ENCODE results near the gene TTC12. TPM values are rescaled to one million over a fixed set of nuclear protein-coding genes. Genes with fewer than 3 reads are reported as not detected.

Gene TTC12
- total and polyA plus RNA-seq, 3 donors from 2014 or later = 42.1 to 123 (median 81.3) TPM

DNA sequence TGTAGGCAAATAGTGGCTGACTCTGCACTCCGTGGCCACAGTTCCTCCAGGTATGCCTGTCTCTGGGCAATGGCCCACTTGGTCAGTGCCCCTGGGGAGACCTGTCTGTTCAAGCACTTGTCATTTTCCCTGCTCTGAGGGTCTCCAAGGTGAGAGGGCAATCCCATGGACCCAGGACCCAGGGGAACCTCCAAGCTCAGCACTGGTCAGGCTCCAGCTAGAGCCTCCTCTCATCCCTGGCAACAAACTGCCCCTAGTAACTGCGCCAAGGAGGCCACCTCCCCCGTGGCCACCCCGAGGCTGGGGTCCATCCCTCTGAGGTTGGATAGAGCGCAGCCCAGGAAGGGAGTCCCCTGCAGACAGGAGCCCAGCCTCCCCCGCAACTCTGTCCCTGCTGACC lies 72.5 kb downstream of the TTC12 start:
- no peaks in the 10 kb centered on the region for H3K36me3 ChIP-seq (ENCODE audit: low read depth, missing control alignments)
- H3K4me3 ChIP-seq = no peak overlapping the region
- H3K9me3 ChIP-seq = no peaks in the 10 kb centered on the region
- no peaks in the 10 kb centered on the region for H3K4me1 ChIP-seq
- no peaks in the 10 kb centered on the region for H3K27me3 ChIP-seq
- intact Hi-C loops (cut with DNase I; ENCODE audit: low total_unique reads) = no loop called here
- 71 to 78% methylated on average over 6 of the region's 6 CpGs for WGBS, 2 donors
- no peak for TF ChIP-seq POLR2A (IDR thresholded peaks at IDR 0.05)
- TF ChIP-seq CTCF (IDR thresholded peaks at IDR 0.05) = no peak
- DNase-seq = no peak
- H3K27ac ChIP-seq = no peak overlapping the region

DNA sequence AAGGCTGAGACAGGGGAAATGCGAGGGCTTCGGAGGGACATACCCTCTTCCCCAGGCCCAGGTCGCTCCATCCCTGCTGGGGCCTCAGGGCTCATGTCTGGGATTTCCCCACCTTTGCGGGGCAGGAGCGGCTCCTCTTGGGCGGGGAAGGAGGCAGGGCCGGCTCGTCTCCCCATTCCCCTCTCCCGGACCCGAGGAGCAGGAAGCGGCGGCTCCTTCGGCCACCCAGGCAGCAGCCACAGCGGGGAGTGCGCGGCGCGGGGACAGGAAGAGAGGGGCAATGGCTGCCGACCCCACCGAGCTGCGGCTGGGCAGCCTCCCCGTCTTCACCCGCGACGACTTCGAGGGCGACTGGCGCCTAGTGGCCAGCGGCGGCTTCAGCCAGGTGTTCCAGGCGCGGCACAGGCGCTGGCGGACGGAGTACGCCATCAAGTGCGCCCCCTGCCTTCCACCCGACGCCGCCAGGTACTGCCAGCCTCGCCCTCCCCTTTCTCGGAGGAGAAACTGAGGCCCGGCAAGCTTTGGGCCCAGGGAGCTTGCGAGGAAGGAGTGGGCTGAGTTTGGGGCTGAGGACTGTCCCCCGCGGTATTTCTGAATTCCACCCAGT lies 73.3 kb downstream of the TTC12 start, which contains the start of gene ANKK1:
TSS of gene ANKK1 (plus strand) at position 175 of the 607 bp plus-strand sequence. CDS start at position 281, 106 bp downstream.
- Histone ChIP-seq H3K4me3 (peak within 1 kb of the TSS; percentile 15 to 22), H3K27ac (no peak within 1 kb of the TSS), H3K27me3 (no peaks in the 10 kb centered on the region), H3K36me3 (ENCODE audit: low read depth, missing control alignments) (no peaks in the 10 kb centered on the region), H3K4me1 (no peaks in the 10 kb centered on the region), H3K9me3 (no peaks in the 10 kb centered on the region)
- DNase-seq = peak; percentile 31
- 12 to 38% methylated on average over 6 to 28 of the region's 46 CpGs for WGBS, 2 donors
- intact Hi-C loops (cut with DNase I; ENCODE audit: low total_unique reads) = no loop called here
- TF ChIP-seq CTCF (IDR thresholded peaks at IDR 0.05) (peak in 1 of 3 experiments; percentile 25), POLR2A (IDR thresholded peaks at IDR 0.05) (no peak)

DNA sequence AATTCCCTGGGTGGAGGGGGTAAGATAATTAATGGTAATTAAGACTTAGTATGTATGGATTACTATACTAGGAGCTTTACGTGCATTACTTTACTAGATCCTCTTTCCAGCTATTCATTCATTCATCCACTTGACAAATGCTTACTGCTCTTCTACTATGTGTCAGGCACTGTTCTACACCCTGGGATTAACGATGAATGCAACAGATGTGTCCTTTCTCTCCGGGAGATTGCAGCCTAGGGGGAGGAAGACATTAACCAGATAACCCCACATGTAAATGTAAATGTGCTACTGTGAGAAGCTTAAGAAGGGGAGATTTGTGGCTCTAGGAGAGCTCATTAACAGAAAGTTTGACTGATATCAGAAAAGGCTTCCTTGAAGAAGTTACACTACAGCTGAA lies 74.9 kb downstream of the TTC12 start:
- no peak for TF ChIP-seq CTCF (IDR thresholded peaks at IDR 0.05)
- TF ChIP-seq POLR2A (IDR thresholded peaks at IDR 0.05) = no peak
- no peak overlapping the region for H3K4me3 ChIP-seq
- 55 to 67% methylated on average over 3 of the region's 3 CpGs for WGBS, 2 donors
- H3K27me3 ChIP-seq = no peaks in the 10 kb centered on the region
- H3K4me1 ChIP-seq = no peaks in the 10 kb centered on the region
- H3K27ac ChIP-seq = no peak overlapping the region
- H3K9me3 ChIP-seq = no peaks in the 10 kb centered on the region
- intact Hi-C loops (cut with DNase I; ENCODE audit: low total_unique reads) = no loop called here
- no peak for DNase-seq
- no peaks in the 10 kb centered on the region for H3K36me3 ChIP-seq (ENCODE audit: low read depth, missing control alignments)

GRCh38 chr11:113392236-113392921 lies 78.0 kb downstream of the TTC12 start:
- no peak for DNase-seq
- Histone ChIP-seq H3K4me1 (no peaks in the 10 kb centered on the region), H3K36me3 (ENCODE audit: low read depth, missing control alignments) (no peaks in the 10 kb centered on the region), H3K9me3 (no peaks in the 10 kb centered on the region), H3K27me3 (no peaks in the 10 kb centered on the region), H3K27ac (no peak overlapping the region), H3K4me3 (no peak overlapping the region)
- no peak for TF ChIP-seq POLR2A (IDR thresholded peaks at IDR 0.05)
- TF ChIP-seq CTCF (IDR thresholded peaks at IDR 0.05) = no peak
- intact Hi-C loops (cut with DNase I; ENCODE audit: low total_unique reads) = no loop called here
- 74 to 86% methylated on average over 3 of the region's 3 CpGs for WGBS, 2 donors
